H9 (cell line): ENCODE data around the gene PRTFDC1. TPM values are rescaled to one million over a fixed set of nuclear protein-coding genes. Genes with fewer than 3 reads are reported as not detected.

Source experiments
- DNase-seq: peaks from one replicate; pipeline ENCODE4 v3.0.0-alpha.2; 2017
- H2AFZ ChIP-seq: one replicate; pipeline ENCODE4 v1.6.1; 2013; ENCODE audit warnings: mild to moderate bottlenecking, low read length, control low read depth, moderate library complexity
- H2AK5ac ChIP-seq: 2 replicates; pipeline ENCODE4 v1.6.1; 2013; ENCODE audit warnings: low read length, control low read depth, mixed read lengths; ENCODE audit not compliant: insufficient read length
- H2BK120ac ChIP-seq: one replicate; pipeline ENCODE4 v1.6.1; 2013; ENCODE audit warnings: low read depth, mild to moderate bottlenecking, low read length, control low read depth, inconsistent platforms; ENCODE audit not compliant: poor library complexity, severe bottlenecking
- H2BK12ac ChIP-seq: 2 replicates; pipeline ENCODE4 v1.6.1; 2013; ENCODE audit warnings: low read length, control low read depth, mixed read lengths, low read depth; ENCODE audit not compliant: insufficient read length
- H2BK15ac ChIP-seq: 2 replicates; pipeline ENCODE4 v1.6.1; 2013; ENCODE audit warnings: low read depth, low read length, control low read depth
- H2BK20ac ChIP-seq: one replicate; pipeline ENCODE4 v1.6.1; 2013; ENCODE audit warnings: low read depth, mild to moderate bottlenecking, low read length, control low read depth, inconsistent platforms; ENCODE audit not compliant: poor library complexity, severe bottlenecking
- H2BK5ac ChIP-seq: 2 replicates; pipeline ENCODE4 v1.6.1; 2013; ENCODE audit warnings: low read length, control low read depth, mixed read lengths; ENCODE audit not compliant: insufficient read length
- H3K14ac ChIP-seq: 2 replicates; pipeline ENCODE4 v1.6.1; 2013; ENCODE audit warnings: low read length, control low read depth; ENCODE audit not compliant: insufficient read depth
- H3K18ac ChIP-seq: 2 replicates; pipeline ENCODE4 v1.6.1; 2013; ENCODE audit warnings: low read depth, mild to moderate bottlenecking, mixed read lengths, low read length, control low read depth; ENCODE audit not compliant: insufficient read length
- H3K23ac ChIP-seq: 2 replicates; pipeline ENCODE4 v1.6.1; 2013; ENCODE audit warnings: low read length, control low read depth, mixed read lengths, low read depth; ENCODE audit not compliant: insufficient read length
- H3K23me2 ChIP-seq: 2 replicates; pipeline ENCODE4 v1.6.1; 2013; ENCODE audit warnings: low read depth, mild to moderate bottlenecking, mixed read lengths, low read length, control low read depth; ENCODE audit not compliant: insufficient read length, poor library complexity, severe bottlenecking
- H3K27ac ChIP-seq: 2 replicates; pipeline ENCODE4 v1.5.1; 2013; ENCODE audit warnings: low read length, control low read depth, mixed read lengths, low read depth; ENCODE audit not compliant: insufficient read length
- H3K27me3 ChIP-seq: 2 replicates; pipeline ENCODE4 v1.6.1; 2013; ENCODE audit warnings: low read length, control low read depth, inconsistent platforms; ENCODE audit not compliant: insufficient read depth
- H3K4ac ChIP-seq: 2 replicates; pipeline ENCODE4 v1.6.1; 2013; ENCODE audit warnings: low read depth, mild to moderate bottlenecking, control low read depth, inconsistent platforms, low read length, moderate library complexity
- H3K4me1 ChIP-seq: 2 replicates; pipeline ENCODE4 v1.6.1; 2013; ENCODE audit warnings: low read length, control low read depth, inconsistent platforms; ENCODE audit not compliant: insufficient read depth
- H3K4me2 ChIP-seq: 2 replicates; pipeline ENCODE4 v1.6.1; 2013; ENCODE audit warnings: low read length, control low read depth, mixed read lengths; ENCODE audit not compliant: insufficient read length, insufficient read depth
- H3K56ac ChIP-seq: 2 replicates; pipeline ENCODE4 v1.6.1; 2013; ENCODE audit warnings: low read depth, mild to moderate bottlenecking, mixed read lengths, low read length, control low read depth; ENCODE audit not compliant: insufficient read length
- H3K79me1 ChIP-seq: 2 replicates; pipeline ENCODE4 v1.6.1; 2013; ENCODE audit warnings: low read depth, mild to moderate bottlenecking, moderate library complexity, low read length, control low read depth, inconsistent platforms; ENCODE audit not compliant: insufficient read depth, poor library complexity, severe bottlenecking
- H3K79me2 ChIP-seq: 2 replicates; pipeline ENCODE4 v1.6.1; 2013; ENCODE audit warnings: low read length, control low read depth, inconsistent platforms; ENCODE audit not compliant: insufficient read depth
- H3K9ac ChIP-seq: 2 replicates; pipeline ENCODE4 v1.6.1; 2013; ENCODE audit warnings: low read length, control low read depth, mixed read lengths; ENCODE audit not compliant: insufficient read length; ENCODE audit errors: extremely low read depth
- H3K9me3 ChIP-seq: one replicate; pipeline ENCODE4 v1.6.1; 2013; ENCODE audit warnings: low read depth, low read length, inconsistent platforms; ENCODE audit not compliant: control insufficient read depth
- H3T11ph ChIP-seq: one replicate; pipeline ENCODE4 v1.6.1; 2013; ENCODE audit warnings: mild to moderate bottlenecking, low read length, control low read depth, inconsistent platforms
- H4K20me1 ChIP-seq: one replicate; pipeline ENCODE4 v1.6.1; 2013; ENCODE audit not compliant: control insufficient read depth, insufficient read length, insufficient read depth
- H4K5ac ChIP-seq: 2 replicates; pipeline ENCODE4 v1.6.1; 2013; ENCODE audit warnings: low read depth, mild to moderate bottlenecking, mixed read lengths, low read length, control low read depth; ENCODE audit not compliant: insufficient read length
- H4K8ac ChIP-seq: replicated peaks from 2 replicates; pipeline ENCODE4 v1.6.1; 2013; ENCODE audit warnings: low read length, control low read depth, mixed read lengths, low read depth; ENCODE audit not compliant: insufficient read length
- H4K91ac ChIP-seq: 2 replicates; pipeline ENCODE4 v1.6.1; 2013; ENCODE audit warnings: low read depth, mild to moderate bottlenecking, moderate library complexity, mixed read lengths, low read length, control low read depth; ENCODE audit not compliant: insufficient read length
- H3K27ac Mint-ChIP-seq, 3 experiments: 2 replicates in 2 of 3; 3 replicates in 1 of 3; pipeline ENCODE4 v1.8.0; 2020 to 2021; ENCODE audit warnings: mixed read lengths in 3 of 3, mild to moderate bottlenecking in 1 of 3, moderate library complexity in 1 of 3
- H3K27me3 Mint-ChIP-seq: 2 replicates; pipeline ENCODE4 v1.8.0; 2021; ENCODE audit warnings: low read depth, mild to moderate bottlenecking, moderate library complexity, mixed read lengths
- H3K36me3 Mint-ChIP-seq, 3 experiments: 2 replicates in 2 of 3; 3 replicates in 1 of 3; pipeline ENCODE4 v1.8.0; 2020 to 2021; ENCODE audit warnings: low read depth in 3 of 3, mixed read lengths in 3 of 3; ENCODE audit not compliant: insufficient read depth in 1 of 3
- H3K4me1 Mint-ChIP-seq, 2 experiments: 2 replicates each; pipeline ENCODE4 v1.8.0; 2020; ENCODE audit warnings: mixed read lengths in 2 of 2
- H3K4me3 Mint-ChIP-seq, 2 experiments: 2 replicates in 1 of 2; 3 replicates in 1 of 2; pipeline ENCODE4 v1.8.0; 2020 to 2021; ENCODE audit warnings: mild to moderate bottlenecking in 2 of 2, mixed read lengths in 2 of 2, moderate library complexity in 1 of 2
- H3K9me3 Mint-ChIP-seq, 2 experiments: 2 replicates in 1 of 2; 3 replicates in 1 of 2; pipeline ENCODE4 v1.8.0; 2020; ENCODE audit warnings: mild to moderate bottlenecking in 2 of 2, mixed read lengths in 2 of 2, moderate library complexity in 1 of 2
- WGBS: extraction: QIAGEN DNeasy Blood & Tissue Kit; methylation state at CpG from one replicate; pipeline ENCODE4 v1.1.7; 2013; ENCODE audit warnings: missing lambda C conversion rate, low lambda C conversion rate, mixed read lengths; ENCODE audit not compliant: insufficient read length; ENCODE audit errors: extremely low coverage; 5-methylcytosine and 5-hydroxymethylcytosine counted together
- total RNA-seq: library from RNA; stranded (reverse); gene quantifications from 2 replicates; pipeline ENCODE4 v1.2.1, GENCODE V29; 2021
- TF ChIP-seq, protein P1 (sequence below): fragments of 200-600 bp; sonication (generic); conservative IDR thresholded peaks from 3 replicates; pipeline ENCODE4 v1.8.0; 2021; ENCODE audit warnings: antibody characterized with exemption, mild to moderate bottlenecking

The PRTFDC1 gene
- total RNA-seq, 1 experiment from 2014 or later, result 7.5 TPM

DNA sequence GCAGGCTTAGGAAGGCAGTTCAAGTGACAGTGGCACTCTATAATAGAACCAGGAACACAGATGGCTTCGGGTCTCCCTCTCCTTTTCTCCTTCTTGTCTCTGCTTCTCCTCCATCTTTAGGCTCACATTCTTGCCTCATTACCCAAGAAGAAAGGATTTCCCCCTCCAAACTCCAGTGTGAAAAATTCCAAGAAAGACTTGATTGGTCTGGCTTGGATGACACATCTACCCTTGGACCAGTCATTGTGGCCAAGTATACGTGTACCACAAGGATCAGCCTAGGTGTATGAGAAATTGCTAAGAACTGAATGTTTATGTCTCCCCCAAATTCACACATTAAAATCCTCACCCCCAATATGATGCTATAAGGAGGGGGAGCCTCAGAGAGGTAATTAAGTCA is 53.9 kb downstream of the PRTFDC1 start:
- no peak overlapping the region for H3K9ac ChIP-seq
- peaks cover 4 to 8% of the 10 kb centered on the region in 2 experiments; a peak in 2 of 4 replicates for H3K4me1 Mint-ChIP-seq
- H3K27ac ChIP-seq, result no peak overlapping the region
- H3K4me3 Mint-ChIP-seq, result no peak overlapping the region
- TF ChIP-seq, protein P1, sequence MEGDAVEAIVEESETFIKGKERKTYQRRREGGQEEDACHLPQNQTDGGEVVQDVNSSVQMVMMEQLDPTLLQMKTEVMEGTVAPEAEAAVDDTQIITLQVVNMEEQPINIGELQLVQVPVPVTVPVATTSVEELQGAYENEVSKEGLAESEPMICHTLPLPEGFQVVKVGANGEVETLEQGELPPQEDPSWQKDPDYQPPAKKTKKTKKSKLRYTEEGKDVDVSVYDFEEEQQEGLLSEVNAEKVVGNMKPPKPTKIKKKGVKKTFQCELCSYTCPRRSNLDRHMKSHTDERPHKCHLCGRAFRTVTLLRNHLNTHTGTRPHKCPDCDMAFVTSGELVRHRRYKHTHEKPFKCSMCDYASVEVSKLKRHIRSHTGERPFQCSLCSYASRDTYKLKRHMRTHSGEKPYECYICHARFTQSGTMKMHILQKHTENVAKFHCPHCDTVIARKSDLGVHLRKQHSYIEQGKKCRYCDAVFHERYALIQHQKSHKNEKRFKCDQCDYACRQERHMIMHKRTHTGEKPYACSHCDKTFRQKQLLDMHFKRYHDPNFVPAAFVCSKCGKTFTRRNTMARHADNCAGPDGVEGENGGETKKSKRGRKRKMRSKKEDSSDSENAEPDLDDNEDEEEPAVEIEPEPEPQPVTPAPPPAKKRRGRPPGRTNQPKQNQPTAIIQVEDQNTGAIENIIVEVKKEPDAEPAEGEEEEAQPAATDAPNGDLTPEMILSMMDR, result no peak
- no peaks in the 10 kb centered on the region for H3K27me3 Mint-ChIP-seq
- H2BK20ac ChIP-seq, result no peak overlapping the region
- WGBS, result no CpG with 5 or more reads among the region's 2 CpGs
- H3K27ac Mint-ChIP-seq, result no peak overlapping the region
- H3K4me1 ChIP-seq, result no peaks in the 10 kb centered on the region
- no peak overlapping the region for H2BK12ac ChIP-seq
- H3K79me2 ChIP-seq, result no peaks in the 10 kb centered on the region
- no peak overlapping the region for H4K8ac ChIP-seq
- no peak overlapping the region for H4K5ac ChIP-seq
- H4K91ac ChIP-seq, result no peak overlapping the region
- no peak overlapping the region for H2AK5ac ChIP-seq
- no peak overlapping the region for H2BK120ac ChIP-seq
- no peaks in the 10 kb centered on the region for H3K79me1 ChIP-seq
- no peak overlapping the region for H3K14ac ChIP-seq
- H2BK5ac ChIP-seq, result no peak overlapping the region
- no peak overlapping the region for H3K18ac ChIP-seq
- no peak overlapping the region for H3T11ph ChIP-seq
- no peaks in the 10 kb centered on the region for H3K27me3 ChIP-seq
- no peaks in the 10 kb centered on the region for H3K23me2 ChIP-seq
- no peak for DNase-seq
- H4K20me1 ChIP-seq, result no peaks in the 10 kb centered on the region
- H3K56ac ChIP-seq, result no peak overlapping the region
- H2AFZ ChIP-seq, result no peak overlapping the region
- no peaks in the 10 kb centered on the region for H3K9me3 ChIP-seq
- no peak overlapping the region for H3K4ac ChIP-seq
- H3K23ac ChIP-seq, result no peak overlapping the region
- H3K9me3 Mint-ChIP-seq, result no peaks in the 10 kb centered on the region
- H3K4me2 ChIP-seq, result no peak overlapping the region
- no peak overlapping the region for H2BK15ac ChIP-seq
- no peaks in the 10 kb centered on the region for H3K36me3 Mint-ChIP-seq
